GM23338 (cell line): ENCODE measurements around the gene TM7SF2. TPM values are rescaled to one million over a fixed set of nuclear protein-coding genes. Genes with fewer than 3 reads are reported as not detected.
"Not testable (repeated sequence)": the region's sequence is repeated elsewhere in the genome, so short reads cannot be mapped to it uniquely, and the experiment has no call there.

Experiments used
- ATAC-seq: fragments of 200-7000 bp; cut with Tn5 transposase; 3 replicates; pipeline ENCODE4 v1.9.1; 2020
- DNase-seq: peaks from one replicate; pipeline ENCODE4 v3.0.0-alpha.2; 2015; ENCODE audit warnings: low spot score
- H2AFZ ChIP-seq: fragments of 200-600 bp; sonication (generic); 2 replicates; pipeline ENCODE4 v1.8.0; 2016; ENCODE audit warnings: antibody characterized with exemption, mild to moderate bottlenecking, moderate library complexity
- H3F3A ChIP-seq: fragments of 200-600 bp; sonication (generic); replicated peaks from 2 replicates; pipeline ENCODE4 v1.8.0; 2017; ENCODE audit warnings: antibody characterized with exemption, mixed run types, low read depth
- H3K27ac ChIP-seq: fragments of 200-600 bp; sonication (generic); 2 replicates; pipeline ENCODE4 v1.6.1; 2016; ENCODE audit warnings: low read depth
- H3K27me3 ChIP-seq: fragments of 200-600 bp; sonication (generic); 2 replicates; pipeline ENCODE4 v1.8.0; 2016; ENCODE audit warnings: mild to moderate bottlenecking, mixed run types, moderate library complexity; ENCODE audit not compliant: insufficient read depth
- H3K36me3 ChIP-seq: fragments of 200-600 bp; sonication (generic); 2 replicates; pipeline ENCODE4 v1.8.0; 2016; ENCODE audit warnings: mild to moderate bottlenecking; ENCODE audit not compliant: insufficient read depth
- H3K4me1 ChIP-seq: fragments of 200-600 bp; sonication (generic); 2 replicates; pipeline ENCODE4 v1.8.0; 2016; ENCODE audit warnings: mild to moderate bottlenecking, moderate library complexity; ENCODE audit not compliant: insufficient read depth
- H3K4me2 ChIP-seq: fragments of 200-600 bp; sonication (generic); 2 replicates; pipeline ENCODE4 v1.7.1; 2017; ENCODE audit warnings: mixed run types
- H3K4me3 ChIP-seq: fragments of 200-600 bp; sonication (generic); 2 replicates; pipeline ENCODE4 v1.6.1; 2016; ENCODE audit warnings: mixed run types
- H3K79me2 ChIP-seq: fragments of 200-600 bp; sonication (generic); replicated peaks from 2 replicates; pipeline ENCODE4 v1.8.0; 2017; ENCODE audit warnings: mild to moderate bottlenecking; ENCODE audit not compliant: insufficient read depth
- H3K9me2 ChIP-seq: fragments of 200-600 bp; sonication (generic); 2 replicates; pipeline ENCODE4 v1.8.0; 2017; ENCODE audit not compliant: insufficient read depth
- H4K20me1 ChIP-seq: fragments of 200-600 bp; sonication (generic); replicated peaks from 2 replicates; pipeline ENCODE4 v1.8.0; 2017; ENCODE audit warnings: mild to moderate bottlenecking; ENCODE audit not compliant: insufficient read depth
- H3K27ac Mint-ChIP-seq: 2 replicates; pipeline ENCODE4 v1.8.0; 2020; ENCODE audit warnings: inconsistent platforms, mild to moderate bottlenecking, moderate library complexity, mixed read lengths
- H3K27me3 Mint-ChIP-seq: 3 replicates; pipeline ENCODE4 v1.8.0; 2022; ENCODE audit warnings: low read depth, mild to moderate bottlenecking, moderate library complexity, mixed read lengths, inconsistent platforms; ENCODE audit not compliant: insufficient read depth, poor library complexity
- H3K36me3 Mint-ChIP-seq: 3 replicates; pipeline ENCODE4 v1.8.0; 2021; ENCODE audit warnings: low read depth, mild to moderate bottlenecking, inconsistent platforms, moderate library complexity, mixed read lengths
- H3K4me1 Mint-ChIP-seq: 3 replicates; pipeline ENCODE4 v1.8.0; 2020; ENCODE audit warnings: mild to moderate bottlenecking, inconsistent platforms, mixed read lengths
- H3K4me3 Mint-ChIP-seq: 3 replicates; pipeline ENCODE4 v1.8.0; 2021; ENCODE audit warnings: moderate library complexity, mild to moderate bottlenecking, inconsistent platforms, mixed read lengths
- H3K9me3 Mint-ChIP-seq: 3 replicates; pipeline ENCODE4 v1.8.0; 2020; ENCODE audit warnings: moderate library complexity, mild to moderate bottlenecking, inconsistent platforms, mixed read lengths
- CREB1 ChIP-seq: fragments of 250-450 bp; sonication (Bioruptor Pico); IDR thresholded peaks from 2 replicates; pipeline ENCODE4 v1.5.0; 2020; ENCODE audit warnings: low read depth, mild to moderate bottlenecking, moderate library complexity
- CTCF ChIP-seq, 2 experiments: fragments of 200-600 bp in 1 of 2; sonication (generic) in 1 of 2; conservative IDR thresholded peaks; 2 replicates each; pipeline versions ENCODE4 v1.5.1 to v1.6.1; 2016 to 2017; ENCODE audit warnings: antibody characterized with exemption in 2 of 2, low read depth in 2 of 2, mild to moderate bottlenecking in 2 of 2, moderate library complexity in 1 of 2
- ETS1 ChIP-seq: IDR thresholded peaks from 2 replicates; pipeline ENCODE4 v1.6.1; 2016; ENCODE audit warnings: antibody characterized with exemption
- EZH2 ChIP-seq: fragments of 200-600 bp; sonication (generic); IDR thresholded peaks from one replicate; pipeline ENCODE4 v1.8.0; 2017; ENCODE audit warnings: antibody characterized with exemption, mild to moderate bottlenecking, low read depth; ENCODE audit not compliant: unreplicated experiment
- EZH2phosphoT487 ChIP-seq: fragments of 200-600 bp; sonication (generic); IDR thresholded peaks from one replicate; pipeline ENCODE4 v1.8.1; 2018; ENCODE audit warnings: antibody characterized with exemption; ENCODE audit not compliant: unreplicated experiment
- JUNB ChIP-seq: IDR thresholded peaks from one replicate; pipeline ENCODE4 v1.6.1; 2016; ENCODE audit warnings: antibody characterized with exemption; ENCODE audit not compliant: unreplicated experiment
- NANOG ChIP-seq: IDR thresholded peaks from 2 replicates; pipeline ENCODE4 v1.6.1; 2016; ENCODE audit warnings: antibody characterized with exemption, borderline replicate concordance
- REST ChIP-seq: IDR thresholded peaks from one replicate; pipeline ENCODE4 v1.6.1; 2018; ENCODE audit warnings: antibody characterized with exemption; ENCODE audit not compliant: unreplicated experiment
- STAT1 ChIP-seq: IDR thresholded peaks from one replicate; pipeline ENCODE4 v1.6.1; 2016; ENCODE audit warnings: antibody characterized with exemption; ENCODE audit not compliant: unreplicated experiment
- ZNF114 ChIP-seq: fragments of 250-450 bp; sonication (Bioruptor Pico); IDR thresholded peaks from 2 replicates; pipeline ENCODE4 v1.5.0; 2020; ENCODE audit warnings: mild to moderate bottlenecking, moderate library complexity
- polyA plus RNA-seq: library from polyadenylated mRNA; unstranded; fragments of >200 nt; fragmentation: Nextera tagmentation; extraction: Ambion mirVana; gene quantifications from 2 replicates; pipeline ENCODE4 v1.2.1, GENCODE V29; 2016
- total RNA-seq: library from RNA; depleted of rRNA; stranded (reverse); fragments of >200 nt; shearing (Covaris generic); gene quantifications from 2 replicates; pipeline ENCODE4 v1.2.3, GENCODE V29; 2014

TM7SF2 gene
- total and polyA plus RNA-seq, 2 experiments from 2014 or later: 43.5 to 82.3 TPM

- TF ChIP-seq REST: no peak
- TF ChIP-seq CREB1 (CRISPR knock-in tag): no peak
- no peak for TF ChIP-seq JUNB
- no peak for TF ChIP-seq EZH2phosphoT487
- TF ChIP-seq STAT1: no peak
- TF ChIP-seq ZNF114 (CRISPR knock-in tag): no peak
- TF ChIP-seq EZH2: no peak
- TF ChIP-seq CTCF (conservative IDR thresholded peaks at IDR 0.05; ENCODE audit: low read depth in 2 of 2): no peak; a peak in 1 of 4 replicates
- TF ChIP-seq NANOG: no peak
- no peak for TF ChIP-seq ETS1
Measured at GRCh38 chr11:65118097-65118837, 6.6 kb downstream of the TM7SF2 start (continued).

GRCh38 chr11:65118891-65119669, 7.4 kb downstream of the TM7SF2 start:
- Histone ChIP-seq H3K79me2 (peaks cover 46% of the 10 kb centered on the region), H4K20me1 (peaks cover 13% of the 10 kb centered on the region), H3K27ac (peak overlapping the region; percentile 56; the same call in 1 of the 2 replicates), H3K4me1 (peaks cover 11% of the 10 kb centered on the region), H3F3A (peaks cover 38% of the 10 kb centered on the region), H3K36me3 (peaks cover 18% of the 10 kb centered on the region)
- H3K4me3 ChIP-seq, H3K4me2 ChIP-seq, H3K9me3 Mint-ChIP-seq, H3K9me2 ChIP-seq, H2AFZ ChIP-seq, ATAC-seq, H3K27me3 ChIP-seq, DNase-seq: not testable (repeated sequence)
- H3K36me3 Mint-ChIP-seq: peaks cover 62% of the 10 kb centered on the region
- peak overlapping the region; percentile 100 for H3K4me3 Mint-ChIP-seq
- peak overlapping the region; percentile 77; the same call in 1 of the 2 replicates for H3K27ac Mint-ChIP-seq
- H3K27me3 Mint-ChIP-seq: peaks cover 38% of the 10 kb centered on the region
- H3K4me1 Mint-ChIP-seq: peaks cover 21% of the 10 kb centered on the region
